K562 (cell line): ENCODE data around the gene TUBA1A. TPM values are rescaled to one million over a fixed set of nuclear protein-coding genes. Genes with fewer than 3 reads are reported as not detected.

Experiments used
- CEBPZ ChIP-seq: fragments of 150-350 bp; IDR thresholded peaks from 2 replicates; pipeline ENCODE4 v1.6.1; 2014; ENCODE audit warnings: low read depth, mild to moderate bottlenecking, low read length, borderline replicate concordance
- ELF4 ChIP-seq: fragments of 450-650 bp; formaldehyde crosslinking; IDR thresholded peaks from 2 replicates; pipeline ENCODE4 v1.4.0; 2022; ENCODE audit warnings: missing genetic modification characterization
- GABPA ChIP-seq: fragments of 200-800 bp; sonication (Bioruptor generic); conservative IDR thresholded peaks from 2 replicates; pipeline ENCODE4 v1.6.1; 2016; ENCODE audit warnings: low read depth, missing genetic modification characterization, missing compliant biosample characterization
- GTF2F1 ChIP-seq: IDR thresholded peaks from 2 replicates; pipeline ENCODE4 v1.6.1; 2011; ENCODE audit warnings: low read depth, low read length, improper control_type of control experiment
- MTA1 ChIP-seq: fragments of 450-650 bp; IDR thresholded peaks from 2 replicates; pipeline ENCODE4 v1.6.1; 2017; ENCODE audit warnings: borderline replicate concordance
- NFE2L1 ChIP-seq: fragments of 450-650 bp; IDR thresholded peaks from 2 replicates; pipeline ENCODE4 v1.6.1; 2016; ENCODE audit warnings: missing genetic modification characterization, low read depth, mild to moderate bottlenecking, missing compliant biosample characterization, moderate library complexity, borderline replicate concordance
- NR2C1 ChIP-seq, 2 experiments: fragments of 450-650 bp; IDR thresholded peaks; 2 replicates each; pipeline ENCODE4 v1.6.1; 2017; ENCODE audit warnings: mild to moderate bottlenecking in 2 of 2, antibody characterized with exemption in 1 of 2, inconsistent platforms in 1 of 2, missing compliant biosample characterization in 1 of 2, missing genetic modification characterization in 1 of 2
- NR4A1 ChIP-seq, 2 experiments: fragments of 250-450 bp in 1 of 2; fragments of 450-650 bp in 1 of 2; sonication (Bioruptor Pico) in 1 of 2; IDR thresholded peaks; 2 replicates each; pipeline versions ENCODE4 v1.4.0 to v1.6.1; 2016 to 2020; ENCODE audit warnings: mild to moderate bottlenecking in 2 of 2, missing compliant biosample characterization in 1 of 2, missing genetic modification characterization in 1 of 2, moderate library complexity in 1 of 2
- PHB2 ChIP-seq: fragments of 450-650 bp; IDR thresholded peaks from 2 replicates; pipeline ENCODE4 v1.6.1; 2017; ENCODE audit warnings: low read depth
- PHF20 ChIP-seq: fragments of 450-650 bp; IDR thresholded peaks from 2 replicates; pipeline ENCODE4 v1.6.1; 2018; ENCODE audit not compliant: partially characterized antibody
- POLR2G ChIP-seq: fragments of 200-400 bp; formaldehyde crosslinking; IDR thresholded peaks from 2 replicates; pipeline ENCODE4 v1.6.1; 2017; ENCODE audit warnings: low read depth, mild to moderate bottlenecking, antibody characterized with exemption, low read length, moderate library complexity
- PTBP1 ChIP-seq: fragments of 200-400 bp; formaldehyde crosslinking; IDR thresholded peaks from 2 replicates; pipeline ENCODE4 v1.6.1; 2017; ENCODE audit warnings: low read depth, low read length
- RBM14 ChIP-seq: fragments of 200-400 bp; formaldehyde crosslinking; IDR thresholded peaks from 2 replicates; pipeline ENCODE4 v1.6.1; 2018; ENCODE audit warnings: low read depth, mild to moderate bottlenecking, low read length, moderate library complexity, borderline replicate concordance; ENCODE audit not compliant: insufficient read depth
- TAL1 ChIP-seq: fragments of 450-650 bp; IDR thresholded peaks from 2 replicates; pipeline ENCODE4 v1.6.1; 2016; ENCODE audit warnings: mild to moderate bottlenecking
- TFAP4 ChIP-seq: sonication (generic); formaldehyde crosslinking; IDR thresholded peaks from 2 replicates; pipeline ENCODE4 v1.8.0; 2022; ENCODE audit warnings: missing genetic modification reagents, mild to moderate bottlenecking, moderate library complexity, borderline replicate concordance
- TRIM24 ChIP-seq, 2 experiments: fragments of 450-650 bp; IDR thresholded peaks; 2 replicates each; pipeline ENCODE4 v1.6.1; 2016
- USF1 ChIP-seq: sonication (generic); formaldehyde crosslinking; IDR thresholded peaks from 2 replicates; pipeline ENCODE4 v1.9.0; 2022; ENCODE audit warnings: mild to moderate bottlenecking, missing genetic modification reagents
- ZNF133 ChIP-seq: fragments of 250-450 bp; sonication (Bioruptor Pico); IDR thresholded peaks from 2 replicates; pipeline ENCODE4 v1.4.0; 2020; ENCODE audit warnings: mild to moderate bottlenecking
- ZNF280A ChIP-seq: fragments of 450-650 bp; IDR thresholded peaks from 2 replicates; pipeline ENCODE4 v1.6.1; 2018; ENCODE audit warnings: mild to moderate bottlenecking, low read depth; ENCODE audit not compliant: partially characterized antibody
- ZNF695 ChIP-seq: fragments of 450-650 bp; formaldehyde crosslinking; IDR thresholded peaks from 2 replicates; pipeline ENCODE4 v1.4.0; 2020; ENCODE audit warnings: mild to moderate bottlenecking, moderate library complexity
- polyA plus RNA-seq, 8 experiments: library from polyadenylated mRNA; depleted of rRNA in 4 of 8; stranded (reverse) in 5 of 8; unstranded in 3 of 8; fragments of >200 nt; fragmentation: Nextera tagmentation in 2 of 8; fragmentation: Illumina TruSeq in 1 of 8; extraction: Ambion mirVana in 2 of 8; extraction: Trizol in 1 of 8; gene quantifications; 2 replicates each; pipeline versions ENCODE4 v1.2.1 to v1.2.3, GENCODE V29; 2011 to 2014; ENCODE audit warnings: inconsistent platforms in 1 of 8, missing spikeins in 1 of 8
- total RNA-seq, 7 experiments: library from RNA; depleted of rRNA in 6 of 7; stranded (reverse); fragments of >200 nt in 6 of 7; fragmentation: Illumina TruSeq in 2 of 7; extraction: Trizol in 2 of 7; gene quantifications; 2 replicates each; pipeline versions ENCODE4 v1.2.1 to v1.2.3, GENCODE V29; 2011 to 2021; ENCODE audit warnings: low replicate concordance in 1 of 7

The TUBA1A gene
- total and polyA plus RNA-seq, 9 of the 15 experiments (the other 6 are each of a cell fraction or from before 2014, with no cell fraction given): 7.4 to 45.1 (median 11.9) TPM

- TF ChIP-seq USF1 (CRISPR knock-in tag) (no peak), MTA1 (peak; percentile 66; the same call in 1 of the 2 replicates), PHB2 (peak; percentile 93), NFE2L1 (tag) (no peak), POLR2G (0 out of 2 replicates have a peak, but pooled peaks have one; percentile 35), ZNF695 (CRISPR knock-in tag) (0 out of 2 replicates have a peak, but pooled peaks have one; percentile 13), ZNF133 (CRISPR knock-in tag) (no peak), NR2C1 (IDR thresholded peaks at IDR 0.05) (no peak), NR2C1 (tag; IDR thresholded peaks at IDR 0.05) (peak; percentile 61), GABPA (tag) (no peak), PHF20 (no peak), RBM14 (no peak), ELF4 (CRISPR knock-in tag) (no peak), ZNF280A (no peak), TAL1 (peak; percentile 97), GTF2F1 (no peak), NR4A1 (CRISPR knock-in tag; IDR thresholded peaks at IDR 0.05) (no peak), NR4A1 (tag; IDR thresholded peaks at IDR 0.05) (no peak), PTBP1 (0 out of 2 replicates have a peak, but pooled peaks have one; percentile 23), CEBPZ (no peak), TRIM24 (IDR thresholded peaks at IDR 0.05) (peak; percentile 93 to 94), TFAP4 (CRISPR knock-in tag) (peak; percentile 90)
Observed at GRCh38 chr12:49232940-49233841, 44.3 kb upstream of the TUBA1A start (continued).
